ENCODE results near the gene RHOG.

DNA sequence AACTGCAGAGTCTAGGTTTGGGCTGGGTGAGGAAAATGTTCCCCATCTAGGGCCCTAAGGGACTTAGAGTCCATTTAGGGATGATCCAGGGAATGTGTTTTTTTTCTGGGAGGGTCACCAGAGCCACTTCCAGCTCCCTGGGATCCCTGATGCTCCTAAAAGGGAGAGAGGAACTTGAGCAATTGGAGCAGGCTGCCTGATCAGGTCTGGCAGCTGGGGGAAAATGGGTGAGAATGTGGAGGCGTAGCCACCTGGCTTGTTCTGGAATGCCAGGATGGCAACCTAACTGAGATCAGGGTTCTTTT lies 31.2 kb downstream of the RHOG start:
- TF ChIP-seq, protein P1, sequence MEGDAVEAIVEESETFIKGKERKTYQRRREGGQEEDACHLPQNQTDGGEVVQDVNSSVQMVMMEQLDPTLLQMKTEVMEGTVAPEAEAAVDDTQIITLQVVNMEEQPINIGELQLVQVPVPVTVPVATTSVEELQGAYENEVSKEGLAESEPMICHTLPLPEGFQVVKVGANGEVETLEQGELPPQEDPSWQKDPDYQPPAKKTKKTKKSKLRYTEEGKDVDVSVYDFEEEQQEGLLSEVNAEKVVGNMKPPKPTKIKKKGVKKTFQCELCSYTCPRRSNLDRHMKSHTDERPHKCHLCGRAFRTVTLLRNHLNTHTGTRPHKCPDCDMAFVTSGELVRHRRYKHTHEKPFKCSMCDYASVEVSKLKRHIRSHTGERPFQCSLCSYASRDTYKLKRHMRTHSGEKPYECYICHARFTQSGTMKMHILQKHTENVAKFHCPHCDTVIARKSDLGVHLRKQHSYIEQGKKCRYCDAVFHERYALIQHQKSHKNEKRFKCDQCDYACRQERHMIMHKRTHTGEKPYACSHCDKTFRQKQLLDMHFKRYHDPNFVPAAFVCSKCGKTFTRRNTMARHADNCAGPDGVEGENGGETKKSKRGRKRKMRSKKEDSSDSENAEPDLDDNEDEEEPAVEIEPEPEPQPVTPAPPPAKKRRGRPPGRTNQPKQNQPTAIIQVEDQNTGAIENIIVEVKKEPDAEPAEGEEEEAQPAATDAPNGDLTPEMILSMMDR (IDR thresholded peaks at IDR 0.05 in 4 of 5, conservative IDR thresholded peaks at IDR 0.05 in 1 of 5), result no peak
- no peak for TF ChIP-seq POLR2A (IDR thresholded peaks at IDR 0.05)

Data from gastrocnemius medialis (tissue), 4 donors.